H1 (cell line): Measurements from ENCODE around the gene HEBP2. TPM values are rescaled to one million over a fixed set of nuclear protein-coding genes. Genes with fewer than 3 reads are reported as not detected.

Experiments used
- CTCF ChIA-PET: fragments of 300-600 bp; sonication (Branson Sonifier 250); formaldehyde crosslinking; loops from one replicate; lab custom pipeline; 2021; ENCODE audit not compliant: partially characterized antibody; lab: Charles Lee
- POLR2A ChIA-PET: fragments of 300-600 bp; sonication (Branson Sonifier 250); formaldehyde crosslinking; loops from one replicate; lab custom pipeline; 2021; ENCODE audit warnings: inconsistent platforms; ENCODE audit not compliant: partially characterized antibody; lab: Charles Lee
- DNase-seq, 2 experiments: peaks; one replicate each; pipeline versions ENCODE4 v3.0.0 to v3.0.0-alpha.2; 2010 to 2022; ENCODE audit warnings: low spot score in 2 of 2, low read depth in 1 of 2, mixed read lengths in 1 of 2
- FAIRE-seq: peaks from 2 replicates; lab custom pipeline; 2011; peaks lifted over from hg19 to GRCh38; lab: Jason Lieb, UNC
- H2AFZ ChIP-seq: 2 replicates; pipeline ENCODE4 v1.8.1; 2012; ENCODE audit warnings: low read length, inconsistent platforms
- H2AK5ac ChIP-seq: 2 replicates; pipeline ENCODE4 v1.6.1; 2013; ENCODE audit warnings: low read depth, low read length
- H2BK120ac ChIP-seq: replicated peaks from 2 replicates; pipeline ENCODE3; 2013; ENCODE audit warnings: low read depth, low read length, inconsistent platforms
- H2BK12ac ChIP-seq: 2 replicates; pipeline ENCODE4 v1.6.1; 2013; ENCODE audit warnings: low read depth, low read length
- H2BK15ac ChIP-seq: 2 replicates; pipeline ENCODE4 v1.6.1; 2013; ENCODE audit warnings: low read length
- H2BK20ac ChIP-seq: 2 replicates; pipeline ENCODE4 v1.6.1; 2013; ENCODE audit warnings: low read length
- H2BK5ac ChIP-seq: 2 replicates; pipeline ENCODE4 v1.6.1; 2013; ENCODE audit warnings: low read depth, low read length
- H3K14ac ChIP-seq: 2 replicates; pipeline ENCODE4 v1.6.1; 2013; ENCODE audit warnings: inconsistent platforms; ENCODE audit not compliant: insufficient read length
- H3K18ac ChIP-seq: 2 replicates; pipeline ENCODE4 v1.6.1; 2013; ENCODE audit warnings: low read length; ENCODE audit errors: extremely low read depth
- H3K23ac ChIP-seq: 2 replicates; pipeline ENCODE4 v1.6.1; 2013; ENCODE audit warnings: inconsistent platforms; ENCODE audit not compliant: insufficient read length
- H3K23me2 ChIP-seq: 2 replicates; pipeline ENCODE4 v1.6.1; 2013; ENCODE audit warnings: low read depth, low read length
- H3K27ac ChIP-seq: 2 replicates; pipeline ENCODE4 v1.6.1; 2011; ENCODE audit warnings: low read depth, low read length, inconsistent platforms
- H3K27me3 ChIP-seq, 4 experiments: replicated peaks in 1 of 4; 1 replicate in 1 of 4; 2 replicates in 3 of 4; pipeline versions ENCODE4 v1.6.1 to v1.8.1; 2011 to 2013; ENCODE audit warnings: low read length in 3 of 4, mild to moderate bottlenecking in 3 of 4, inconsistent platforms in 2 of 4, mixed read lengths in 2 of 4, moderate library complexity in 1 of 4; ENCODE audit not compliant: control insufficient read depth in 3 of 4, insufficient read depth in 3 of 4; ENCODE audit errors: extremely low read depth in 1 of 4
- H3K36me3 ChIP-seq, 4 experiments: 2 replicates each; pipeline versions ENCODE4 v1.6.1 to v1.8.1; 2011 to 2013; ENCODE audit warnings: mild to moderate bottlenecking in 4 of 4, low read length in 3 of 4, moderate library complexity in 2 of 4, control low read depth in 1 of 4, inconsistent platforms in 1 of 4; ENCODE audit not compliant: insufficient read depth in 4 of 4, control insufficient read depth in 2 of 4
- H3K4ac ChIP-seq: replicated peaks from 2 replicates; pipeline ENCODE3; 2013; ENCODE audit warnings: low read length, low read depth, mixed read lengths, inconsistent platforms; ENCODE audit not compliant: insufficient read length
- H3K4me1 ChIP-seq, 4 experiments: replicated peaks in 1 of 4; 1 replicate in 1 of 4; 2 replicates in 3 of 4; pipeline versions ENCODE4 v1.6.1 to v1.8.1; 2011 to 2013; ENCODE audit warnings: low read length in 3 of 4, inconsistent platforms in 2 of 4, mixed read lengths in 1 of 4; ENCODE audit not compliant: insufficient read depth in 4 of 4, control insufficient read depth in 3 of 4
- H3K4me2 ChIP-seq, 2 experiments: 2 replicates each; pipeline versions ENCODE4 v1.6.1 to v1.8.1; 2011 to 2013; ENCODE audit warnings: low read depth in 2 of 2, low read length in 2 of 2, control low read depth in 1 of 2, inconsistent platforms in 1 of 2, mild to moderate bottlenecking in 1 of 2; ENCODE audit not compliant: insufficient read depth in 1 of 2
- H3K4me3 ChIP-seq, 4 experiments: fragments of 200-600, 300-600 bp in 1 of 4; sonication (generic), shearing (Covaris generic), sonication (Bioruptor Twin) in 1 of 4; 2 replicates each; pipeline versions ENCODE4 v1.5.1 to v1.8.1; 2011 to 2016; ENCODE audit warnings: low read length in 4 of 4, low read depth in 3 of 4, control low read depth in 2 of 4, inconsistent platforms in 2 of 4, mild to moderate bottlenecking in 2 of 4, mixed read lengths in 1 of 4, moderate library complexity in 1 of 4; ENCODE audit not compliant: insufficient read depth in 2 of 4; ENCODE audit errors: extremely low read depth in 1 of 4
- H3K56ac ChIP-seq: replicated peaks from 2 replicates; pipeline ENCODE3; 2013; ENCODE audit warnings: low read depth, mild to moderate bottlenecking, mixed read lengths, low read length, inconsistent platforms; ENCODE audit not compliant: insufficient read length
- H3K79me1 ChIP-seq: 2 replicates; pipeline ENCODE4 v1.6.1; 2013; ENCODE audit warnings: low read depth, low read length, control low read depth
- H3K79me2 ChIP-seq, 2 experiments: 2 replicates each; pipeline versions ENCODE4 v1.6.1 to v1.8.1; 2012 to 2013; ENCODE audit warnings: low read length in 2 of 2, mild to moderate bottlenecking in 2 of 2, inconsistent platforms in 1 of 2; ENCODE audit not compliant: insufficient read depth in 2 of 2, control insufficient read depth in 1 of 2
- H3K9ac ChIP-seq, 4 experiments: replicated peaks in 1 of 4; 1 replicate in 1 of 4; 2 replicates in 3 of 4; pipeline versions ENCODE4 v1.6.1 to v1.8.1; 2011 to 2013; ENCODE audit warnings: low read depth in 3 of 4, low read length in 3 of 4, control low read depth in 2 of 4, mild to moderate bottlenecking in 2 of 4, moderate library complexity in 2 of 4, inconsistent platforms in 1 of 4; ENCODE audit errors: extremely low read depth in 1 of 4
- H3K9me3 ChIP-seq, 2 experiments: 2 replicates each; pipeline versions ENCODE4 v1.6.1 to v1.8.1; 2012 to 2013; ENCODE audit warnings: mild to moderate bottlenecking in 2 of 2, moderate library complexity in 2 of 2, control low read depth in 1 of 2, inconsistent platforms in 1 of 2, low read depth in 1 of 2, low read length in 1 of 2, mixed read lengths in 1 of 2; ENCODE audit not compliant: insufficient read depth in 2 of 2
- H4K20me1 ChIP-seq, 2 experiments: replicated peaks in 1 of 2; 2 replicates each; pipeline versions ENCODE3 to v1.8.1; 2011 to 2013; ENCODE audit warnings: inconsistent platforms in 2 of 2, low read length in 2 of 2, mild to moderate bottlenecking in 1 of 2; ENCODE audit not compliant: insufficient read depth in 2 of 2, control insufficient read depth in 1 of 2
- H4K5ac ChIP-seq: 2 replicates; pipeline ENCODE4 v1.6.1; 2013; ENCODE audit warnings: low read length, low read depth, mixed read lengths, inconsistent platforms; ENCODE audit not compliant: insufficient read length
- H4K8ac ChIP-seq: 2 replicates; pipeline ENCODE4 v1.8.0; 2013; ENCODE audit warnings: mild to moderate bottlenecking, moderate library complexity, low read length, inconsistent platforms; ENCODE audit not compliant: insufficient read depth; ENCODE audit errors: extremely low read depth
- H4K91ac ChIP-seq: replicated peaks from 2 replicates; pipeline ENCODE3; 2013; ENCODE audit warnings: low read length, mixed read lengths, inconsistent platforms; ENCODE audit not compliant: insufficient read length
- CEBPB ChIP-seq: IDR thresholded peaks from 2 replicates; pipeline ENCODE4 v1.6.1; 2012; ENCODE audit warnings: low read depth, low read length
- CHD1 ChIP-seq: IDR thresholded peaks from 2 replicates; pipeline ENCODE4 v1.6.1; 2012; ENCODE audit warnings: low read depth, low read length, improper control_type of control experiment
- HDAC2 ChIP-seq, 2 experiments: fragments of 300-600 bp in 1 of 2; sonication (generic) in 1 of 2; IDR thresholded peaks; 2 replicates each; pipeline ENCODE4 v1.6.1; 2011 to 2012; ENCODE audit warnings: low read depth in 2 of 2, low read length in 2 of 2, mild to moderate bottlenecking in 2 of 2, moderate library complexity in 2 of 2, borderline replicate concordance in 1 of 2, inconsistent platforms in 1 of 2
- KDM4A ChIP-seq: IDR thresholded peaks from one replicate; pipeline ENCODE4 v1.7.1; 2012; ENCODE audit warnings: low read depth, mild to moderate bottlenecking, moderate library complexity, low read length, inconsistent platforms; ENCODE audit not compliant: severe bottlenecking
- POLR2A ChIP-seq, 2 experiments: IDR thresholded peaks; 1 replicate in 1 of 2; 2 replicates in 1 of 2; pipeline ENCODE4 v1.6.1; 2011; ENCODE audit warnings: low read depth in 2 of 2, low read length in 2 of 2, mild to moderate bottlenecking in 2 of 2; ENCODE audit errors: control extremely low read depth in 1 of 2
- SAP30 ChIP-seq: fragments of 300-600 bp; sonication (generic); IDR thresholded peaks from 2 replicates; pipeline ENCODE4 v1.7.1; 2012; ENCODE audit warnings: low read length, moderate library complexity, mild to moderate bottlenecking, inconsistent platforms; ENCODE audit not compliant: insufficient read depth, insufficient replicate concordance
- SP1 ChIP-seq: IDR thresholded peaks from 2 replicates; pipeline ENCODE4 v1.6.1; 2011; ENCODE audit warnings: low read depth, low read length
- SP4 ChIP-seq: IDR thresholded peaks from 2 replicates; pipeline ENCODE4 v1.6.1; 2012; ENCODE audit warnings: low read length, inconsistent platforms
- TCF12 ChIP-seq: IDR thresholded peaks from 2 replicates; pipeline ENCODE4 v1.6.1; 2011; ENCODE audit warnings: low read depth, mild to moderate bottlenecking, low read length
- WGBS, 2 experiments: shearing (Covaris generic) in 1 of 2; methylation state at CpG; one replicate each; pipeline versions ENCODE4 v1.1.6 to v1.1.7; 2013 to 2015; ENCODE audit warnings: low lambda C conversion rate in 2 of 2, mixed read lengths in 2 of 2, inconsistent platforms in 1 of 2, low coverage in 1 of 2, missing lambda C conversion rate in 1 of 2; ENCODE audit not compliant: insufficient replicate concordance in 2 of 2, insufficient coverage in 1 of 2, insufficient read length in 1 of 2; ENCODE audit errors: extremely low coverage in 1 of 2, missing lambda C conversion rate in 1 of 2; 5-methylcytosine and 5-hydroxymethylcytosine counted together
- polyA plus RNA-seq, 7 experiments: library from polyadenylated mRNA; depleted of rRNA in 3 of 7; stranded (reverse) in 5 of 7; unstranded in 2 of 7; fragments of >200 nt in 5 of 7; fragments of 200-250 nt in 2 of 7; gene quantifications; 1 replicate in 5 of 7; 2 replicates in 1 of 7; 4 replicates in 1 of 7; pipeline versions ENCODE4 v1.2.1 to v1.2.3, GENCODE V29; 2011 to 2013; ENCODE audit warnings: missing spikeins in 2 of 7, mixed read lengths in 2 of 7
- total RNA-seq: library from RNA; stranded (reverse); fragmentation: NEBNext Ultra II Directional; extraction: Animal tissue kit (Norgen Biotek cat#: 25700); gene quantifications from 2 replicates; pipeline ENCODE4 v1.2.1, GENCODE V29; 2021
- TF ChIP-seq, protein P1 (sequence below): IDR thresholded peaks from 2 replicates; pipeline ENCODE4 v1.6.1; 2012; ENCODE audit warnings: inconsistent platforms
- TF ChIP-seq, protein P2 (sequence below): IDR thresholded peaks from 2 replicates; pipeline ENCODE4 v1.6.1; 2012; ENCODE audit warnings: low read length, inconsistent platforms

The HEBP2 gene
- total and polyA plus RNA-seq, 2 of the 8 experiments (the other 6 are each of a cell fraction or from before 2014, with no cell fraction given), result 6.5 to 37.9 TPM

DNA sequence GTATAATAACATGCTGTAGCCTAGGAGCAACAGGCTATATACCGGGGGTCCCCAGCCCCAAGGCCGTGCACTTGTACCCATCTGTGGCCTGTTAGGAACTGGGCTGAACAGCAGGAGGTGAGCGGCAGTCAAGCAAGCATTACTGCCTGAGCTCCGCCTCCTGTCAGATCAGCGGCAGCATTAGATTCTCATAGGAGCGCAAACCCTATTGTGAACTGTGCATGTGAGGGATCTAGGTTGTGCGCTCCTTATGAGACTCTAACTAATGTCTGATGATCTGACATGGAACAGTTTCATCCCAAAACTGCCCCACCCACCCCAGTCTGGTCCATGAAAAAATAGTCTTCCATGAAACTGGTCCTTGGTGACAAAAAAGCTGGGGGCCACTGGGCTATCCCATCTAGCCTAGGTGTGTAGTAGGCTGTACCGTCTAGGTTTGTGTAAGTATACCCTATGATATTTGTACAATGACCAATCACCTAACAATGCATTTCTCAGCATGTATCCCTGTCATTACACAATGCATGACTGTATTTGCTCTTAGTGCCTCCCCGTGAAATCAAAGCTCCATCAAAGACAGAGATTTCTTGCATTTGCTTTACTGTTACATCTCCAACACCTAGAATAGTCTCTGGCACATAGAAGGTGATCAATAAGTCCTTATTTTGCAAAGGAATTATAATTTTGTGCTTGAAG is 64.4 kb downstream of the HEBP2 start:
- Histone ChIP-seq H3K9ac (no peak overlapping the region), H3K4me3 (no peak overlapping the region), H4K8ac (no peak overlapping the region), H2BK20ac (no peak overlapping the region), H3K23me2 (no peaks in the 10 kb centered on the region), H3K18ac (no peak overlapping the region), H3K4me1 (no peaks in the 10 kb centered on the region; a peak in 1 of 7 replicates), H2AFZ (no peak overlapping the region), H3K4me2 (no peak overlapping the region), H3K4ac (no peak overlapping the region), H3K14ac (no peak overlapping the region), H2BK15ac (no peak overlapping the region), H4K91ac (no peak overlapping the region), H3K36me3 (peaks cover 0 to 16% (median 7%) of the 10 kb centered on the region in 4 experiments; a peak in 5 of 8 replicates), H4K5ac (no peak overlapping the region), H3K9me3 (no peaks in the 10 kb centered on the region), H2BK120ac (no peak overlapping the region), H3K23ac (no peak overlapping the region), H3K56ac (no peak overlapping the region), H2AK5ac (no peak overlapping the region), H3K79me2 (no peaks in the 10 kb centered on the region), H4K20me1 (no peaks in the 10 kb centered on the region), H3K79me1 (no peaks in the 10 kb centered on the region), H3K27me3 (no peaks in the 10 kb centered on the region), H2BK12ac (no peak overlapping the region), H2BK5ac (no peak overlapping the region), H3K27ac (no peak overlapping the region)
- ChIA-PET POLR2A (interaction anchor here (1.4 kb wide), 1 partner anchor 31 kb away, joined by 3 read pairs; the partner anchor contains the start of gene NHSL1), CTCF (interaction anchor here (1.2 kb wide), 1 partner anchor 10 kb away, joined by 3 read pairs; no protein-coding TSS in a partner anchor)
- FAIRE-seq (no peak), DNase-seq (no peak)
- 90% methylated on average over 9 of the region's 9 CpGs; no CpG with 5 or more reads in 1 of the 2 experiments for WGBS, 2 experiments
- TF ChIP-seq SAP30 (no peak), TCF12 (no peak), CEBPB (no peak), KDM4A (no peak), CHD1 (no peak), SP1 (no peak), POLR2A (IDR thresholded peaks at IDR 0.05; ENCODE audit: control extremely low read depth in 1 of 2, low read depth in 2 of 2, low read length in 2 of 2) (no peak), SP4 (no peak), HDAC2 (IDR thresholded peaks at IDR 0.05; ENCODE audit: borderline replicate concordance in 1 of 2, low read depth in 2 of 2, low read length in 2 of 2) (no peak)
- TF ChIP-seq, protein P1, sequence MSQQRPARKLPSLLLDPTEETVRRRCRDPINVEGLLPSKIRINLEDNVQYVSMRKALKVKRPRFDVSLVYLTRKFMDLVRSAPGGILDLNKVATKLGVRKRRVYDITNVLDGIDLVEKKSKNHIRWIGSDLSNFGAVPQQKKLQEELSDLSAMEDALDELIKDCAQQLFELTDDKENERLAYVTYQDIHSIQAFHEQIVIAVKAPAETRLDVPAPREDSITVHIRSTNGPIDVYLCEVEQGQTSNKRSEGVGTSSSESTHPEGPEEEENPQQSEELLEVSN, result no peak
- TF ChIP-seq, protein P2, sequence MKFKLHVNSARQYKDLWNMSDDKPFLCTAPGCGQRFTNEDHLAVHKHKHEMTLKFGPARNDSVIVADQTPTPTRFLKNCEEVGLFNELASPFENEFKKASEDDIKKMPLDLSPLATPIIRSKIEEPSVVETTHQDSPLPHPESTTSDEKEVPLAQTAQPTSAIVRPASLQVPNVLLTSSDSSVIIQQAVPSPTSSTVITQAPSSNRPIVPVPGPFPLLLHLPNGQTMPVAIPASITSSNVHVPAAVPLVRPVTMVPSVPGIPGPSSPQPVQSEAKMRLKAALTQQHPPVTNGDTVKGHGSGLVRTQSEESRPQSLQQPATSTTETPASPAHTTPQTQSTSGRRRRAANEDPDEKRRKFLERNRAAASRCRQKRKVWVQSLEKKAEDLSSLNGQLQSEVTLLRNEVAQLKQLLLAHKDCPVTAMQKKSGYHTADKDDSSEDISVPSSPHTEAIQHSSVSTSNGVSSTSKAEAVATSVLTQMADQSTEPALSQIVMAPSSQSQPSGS, result no peak
